22Rv1 (cell line): ENCODE results near the gene KCNT1.

Experiments used
- ZFX ChIP-seq: fragments of 450-650 bp; IDR thresholded peaks from 2 replicates; pipeline ENCODE4 v1.6.1; 2017; ENCODE audit warnings: antibody characterized with exemption, borderline replicate concordance
- TF ChIP-seq, protein P1 (sequence below): fragments of 450-650 bp; IDR thresholded peaks from 2 replicates; pipeline ENCODE4 v1.5.1; 2017; ENCODE audit warnings: mild to moderate bottlenecking

DNA sequence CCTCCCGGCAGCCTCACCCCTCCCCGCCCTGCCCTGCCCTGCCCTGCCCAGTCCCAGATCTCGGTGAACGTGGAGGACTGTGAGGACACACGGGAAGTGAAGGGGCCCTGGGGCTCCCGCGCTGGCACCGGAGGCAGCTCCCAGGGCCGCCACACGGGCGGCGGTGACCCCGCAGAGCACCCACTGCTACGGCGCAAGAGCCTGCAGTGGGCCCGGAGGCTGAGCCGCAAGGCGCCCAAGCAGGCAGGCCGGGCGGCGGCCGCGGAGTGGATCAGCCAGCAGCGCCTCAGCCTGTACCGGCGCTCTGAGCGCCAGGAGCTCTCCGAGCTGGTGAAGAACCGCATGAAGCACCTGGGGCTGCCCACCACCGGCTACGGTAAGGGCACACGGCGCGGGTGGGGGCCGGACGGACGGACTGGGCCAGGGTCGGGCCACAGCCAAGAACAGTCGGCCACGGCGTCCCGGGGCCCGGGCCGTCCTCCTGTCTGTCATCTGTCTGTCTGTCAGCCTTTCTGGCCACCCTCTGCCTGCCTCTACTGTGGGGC is 84.2 kb downstream of the KCNT1 start:
- TF ChIP-seq, protein P1, sequence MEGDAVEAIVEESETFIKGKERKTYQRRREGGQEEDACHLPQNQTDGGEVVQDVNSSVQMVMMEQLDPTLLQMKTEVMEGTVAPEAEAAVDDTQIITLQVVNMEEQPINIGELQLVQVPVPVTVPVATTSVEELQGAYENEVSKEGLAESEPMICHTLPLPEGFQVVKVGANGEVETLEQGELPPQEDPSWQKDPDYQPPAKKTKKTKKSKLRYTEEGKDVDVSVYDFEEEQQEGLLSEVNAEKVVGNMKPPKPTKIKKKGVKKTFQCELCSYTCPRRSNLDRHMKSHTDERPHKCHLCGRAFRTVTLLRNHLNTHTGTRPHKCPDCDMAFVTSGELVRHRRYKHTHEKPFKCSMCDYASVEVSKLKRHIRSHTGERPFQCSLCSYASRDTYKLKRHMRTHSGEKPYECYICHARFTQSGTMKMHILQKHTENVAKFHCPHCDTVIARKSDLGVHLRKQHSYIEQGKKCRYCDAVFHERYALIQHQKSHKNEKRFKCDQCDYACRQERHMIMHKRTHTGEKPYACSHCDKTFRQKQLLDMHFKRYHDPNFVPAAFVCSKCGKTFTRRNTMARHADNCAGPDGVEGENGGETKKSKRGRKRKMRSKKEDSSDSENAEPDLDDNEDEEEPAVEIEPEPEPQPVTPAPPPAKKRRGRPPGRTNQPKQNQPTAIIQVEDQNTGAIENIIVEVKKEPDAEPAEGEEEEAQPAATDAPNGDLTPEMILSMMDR: no peak
- no peak for TF ChIP-seq ZFX
